Measurements from ENCODE around the gene LGR6.

The LGR6 gene

DNA sequence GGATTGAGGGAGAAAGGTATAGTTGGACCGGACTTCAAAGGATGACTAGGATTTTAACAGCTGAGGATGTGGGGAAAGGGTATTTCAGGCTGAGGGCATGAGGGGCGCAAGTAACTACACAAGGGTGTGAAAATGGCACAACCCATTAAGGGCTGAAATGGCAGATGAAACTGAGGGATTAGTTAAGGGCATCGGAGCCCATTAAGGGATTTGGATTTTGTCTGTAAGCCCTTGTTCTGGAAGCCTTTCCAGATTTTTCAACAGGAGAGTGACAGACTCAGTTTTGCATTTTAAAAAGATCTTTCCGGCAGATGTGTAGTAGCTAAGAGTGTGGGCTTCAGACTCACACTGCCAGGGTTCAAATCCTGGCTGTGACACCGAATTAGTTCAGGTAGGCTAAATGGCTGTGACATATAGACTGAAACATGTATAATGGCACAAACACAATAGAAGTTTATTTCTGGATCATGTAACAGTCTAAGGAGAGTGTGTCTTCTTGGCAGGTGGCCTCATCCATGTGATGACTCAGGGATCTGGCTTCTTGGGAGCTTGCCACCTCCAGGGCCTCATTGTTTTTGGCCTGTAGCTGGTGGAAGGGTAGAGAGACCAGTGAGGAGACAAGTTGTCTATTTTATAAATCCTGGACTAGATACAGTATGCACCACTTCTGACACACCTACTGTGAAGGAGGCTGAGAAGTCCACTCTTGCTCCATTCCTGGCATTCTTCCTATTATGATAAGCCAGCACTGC lies 98.5 kb downstream of the LGR6 start:
- no peak for DNase-seq

DNA sequence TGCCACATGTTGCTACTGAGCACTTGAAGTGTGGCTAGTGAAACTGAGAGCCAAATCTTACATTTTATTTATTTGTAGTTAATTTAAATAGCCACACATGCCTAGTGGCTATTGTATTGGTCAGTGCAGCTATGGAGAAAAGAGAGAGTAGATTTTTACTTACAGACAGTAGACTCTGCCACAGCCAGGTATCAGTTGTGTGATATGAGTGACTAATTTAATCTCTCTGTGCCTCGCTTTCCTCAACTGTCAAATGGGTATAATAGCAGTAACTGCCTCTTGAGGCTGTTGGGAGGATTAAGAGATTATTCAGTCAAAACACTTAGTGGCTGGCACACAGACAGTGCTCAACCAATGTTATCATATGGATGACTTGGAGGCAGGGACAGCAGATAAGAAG lies 99.2 kb downstream of the LGR6 start:
- DNase-seq: no peak

DNA sequence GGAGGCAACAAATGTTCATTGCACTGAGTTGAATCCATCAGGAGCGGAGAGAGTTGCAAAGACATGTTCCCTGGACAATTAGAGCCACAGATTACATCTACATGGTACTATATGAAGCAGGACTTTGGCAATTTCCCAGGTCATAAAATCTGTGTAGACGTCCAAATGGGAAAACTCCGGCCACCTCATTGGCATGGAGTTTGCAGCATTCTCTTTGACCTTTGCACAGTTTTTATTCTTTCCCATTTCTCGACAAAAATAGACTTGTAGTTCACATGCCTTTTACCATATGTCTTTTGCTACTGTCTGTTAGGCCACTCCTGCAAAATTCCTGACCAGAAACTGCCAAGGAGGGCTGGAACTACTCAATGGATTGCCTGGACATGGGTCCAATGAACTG lies 100.0 kb downstream of the LGR6 start:
- no peak for DNase-seq

DNA sequence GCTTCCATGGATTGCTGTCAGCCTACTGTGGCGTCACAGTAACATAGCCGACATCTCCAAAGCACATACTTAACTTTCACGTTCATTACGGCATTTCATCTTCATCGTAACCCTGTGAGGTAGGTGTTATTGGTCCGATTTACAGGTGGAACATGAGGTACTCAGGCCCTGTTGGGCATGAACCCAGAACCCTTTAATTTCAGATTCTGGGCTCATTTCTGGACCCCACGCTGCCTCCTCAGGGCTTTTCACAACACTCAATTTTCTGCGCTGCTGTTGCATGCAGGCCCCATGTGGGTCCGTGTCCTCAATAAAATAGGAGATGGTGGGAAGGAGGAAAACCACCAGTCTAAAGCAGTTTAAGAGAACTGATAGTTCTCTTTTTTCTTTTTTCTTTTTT lies 108.6 kb downstream of the LGR6 start:
- DNase-seq: no peak

DNA sequence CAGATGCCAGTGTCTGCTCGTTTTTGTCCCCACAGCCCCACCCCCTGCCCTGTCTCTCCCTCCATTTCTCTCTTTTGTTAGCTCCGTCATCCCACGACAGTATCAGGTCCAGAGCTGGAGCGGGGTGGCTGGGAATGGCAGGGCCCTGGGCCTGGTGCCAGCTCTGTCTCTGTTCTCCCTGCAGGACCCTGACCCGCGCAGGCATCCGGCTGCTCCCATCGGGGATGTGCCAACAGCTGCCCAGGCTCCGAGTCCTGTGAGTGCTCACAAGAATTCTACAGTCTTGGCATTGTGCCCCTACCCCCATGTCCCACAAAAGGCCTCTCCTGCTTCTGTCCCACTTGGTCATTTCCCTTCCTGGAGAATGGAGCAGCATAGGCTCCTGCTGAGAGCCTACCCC lies 110.8 kb downstream of the LGR6 start:
- DNase-seq: no peak

DNA sequence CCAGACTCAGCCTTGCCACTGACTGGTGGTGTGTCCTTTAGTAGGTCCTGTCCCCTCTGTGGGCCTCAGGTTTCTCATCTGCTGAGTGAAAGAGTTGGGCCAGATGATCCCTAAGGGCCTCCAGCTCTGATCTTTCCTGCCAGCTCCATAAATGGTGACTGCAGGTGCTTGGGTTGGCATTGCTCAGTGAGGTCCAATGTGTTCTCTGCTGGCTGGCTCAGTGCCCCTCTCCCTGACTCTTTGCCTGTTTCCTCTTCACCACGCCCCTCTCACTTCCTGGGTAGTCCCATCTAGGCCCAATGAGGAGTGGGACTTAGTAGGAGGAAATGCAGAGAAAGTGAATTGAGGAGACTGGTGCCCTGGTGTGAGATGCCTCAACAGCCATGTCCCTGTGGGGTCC lies 111.6 kb downstream of the LGR6 start:
- DNase-seq: no peak

DNA sequence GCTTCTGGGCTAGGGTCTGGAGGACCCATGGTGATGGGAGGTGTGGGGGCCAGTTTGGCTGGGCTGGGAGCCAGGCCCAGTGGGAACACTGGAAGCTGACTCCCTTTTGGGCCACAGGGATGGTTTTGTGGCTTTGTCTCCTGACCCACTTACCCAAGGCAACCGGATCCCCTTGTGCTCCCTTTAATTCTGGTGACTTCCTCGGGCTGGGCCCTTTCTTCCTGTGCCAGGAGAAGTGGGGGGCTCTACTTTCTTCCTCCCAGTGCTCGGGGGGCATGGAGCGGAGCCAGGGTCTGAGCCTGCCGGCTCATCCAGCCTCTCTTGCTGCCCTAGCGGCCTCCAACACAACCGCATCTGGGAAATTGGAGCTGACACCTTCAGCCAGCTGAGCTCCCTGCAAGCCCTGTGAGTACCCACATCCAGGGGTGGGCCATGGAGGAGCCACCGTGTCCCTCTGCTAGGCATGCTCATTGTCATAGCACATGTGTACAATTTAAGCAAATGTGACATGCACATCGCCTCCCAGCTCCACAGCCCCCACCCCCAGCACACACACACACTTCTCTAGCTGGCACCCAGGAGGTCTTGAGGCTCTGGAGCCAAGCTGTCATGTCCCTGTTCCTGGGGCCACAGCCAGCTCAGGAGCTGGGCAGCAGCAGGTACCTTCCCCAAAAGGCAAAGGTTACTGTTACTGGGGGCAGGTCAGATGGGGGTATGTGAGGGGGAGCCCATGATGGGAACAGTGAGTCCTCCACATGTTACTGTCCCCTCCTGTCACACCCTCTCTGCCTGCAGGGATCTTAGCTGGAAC lies 113.1 kb downstream of the LGR6 start:
- no peak for DNase-seq

DNA sequence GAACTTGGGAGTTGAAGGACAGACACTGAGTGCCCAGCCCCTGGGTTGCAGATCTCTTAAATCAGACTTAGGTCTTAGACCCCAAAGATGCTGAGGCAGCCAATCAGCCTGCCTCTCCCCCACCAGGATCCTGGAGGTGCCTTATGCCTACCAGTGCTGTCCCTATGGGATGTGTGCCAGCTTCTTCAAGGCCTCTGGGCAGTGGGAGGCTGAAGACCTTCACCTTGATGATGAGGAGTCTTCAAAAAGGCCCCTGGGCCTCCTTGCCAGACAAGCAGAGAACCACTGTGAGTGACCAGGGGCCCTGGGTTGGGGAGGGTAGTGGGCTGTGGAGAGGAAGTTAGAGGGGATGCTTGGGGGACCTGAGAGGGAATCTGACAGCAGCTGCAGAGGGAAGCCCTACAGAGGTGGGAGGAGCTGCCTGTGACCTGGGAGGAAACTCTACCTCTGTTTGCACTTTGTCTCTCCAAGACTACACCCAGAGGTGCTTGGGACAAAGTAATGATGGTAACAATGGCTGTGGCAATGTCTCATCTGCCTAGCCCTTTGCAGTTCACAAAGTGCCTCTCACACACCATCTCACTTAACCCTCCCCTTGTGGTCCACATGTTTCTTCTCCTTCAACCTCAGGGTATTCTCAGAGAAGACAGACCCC lies 116.6 kb downstream of the LGR6 start:
- no peak for DNase-seq

DNA sequence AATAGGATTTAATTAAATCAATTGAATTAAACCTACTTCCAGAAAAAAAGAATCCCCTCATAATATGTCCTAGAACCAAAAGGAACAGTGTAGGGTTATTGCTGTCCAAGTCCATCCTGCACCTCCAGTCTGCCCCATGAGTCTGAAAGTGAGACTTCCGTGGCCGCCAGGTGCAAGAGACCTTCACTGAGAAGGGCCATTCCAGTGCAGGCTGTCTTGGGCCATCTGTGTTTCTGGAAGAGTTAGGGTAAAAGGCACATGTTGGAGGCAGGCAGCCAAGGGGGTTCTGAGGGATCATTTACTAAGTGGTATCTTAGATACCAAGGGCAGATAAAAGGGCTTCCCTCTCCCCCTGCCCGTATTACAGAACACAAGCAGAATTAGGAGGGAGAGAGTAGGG lies 117.1 kb downstream of the LGR6 start:
- DNase-seq: no peak

DNA sequence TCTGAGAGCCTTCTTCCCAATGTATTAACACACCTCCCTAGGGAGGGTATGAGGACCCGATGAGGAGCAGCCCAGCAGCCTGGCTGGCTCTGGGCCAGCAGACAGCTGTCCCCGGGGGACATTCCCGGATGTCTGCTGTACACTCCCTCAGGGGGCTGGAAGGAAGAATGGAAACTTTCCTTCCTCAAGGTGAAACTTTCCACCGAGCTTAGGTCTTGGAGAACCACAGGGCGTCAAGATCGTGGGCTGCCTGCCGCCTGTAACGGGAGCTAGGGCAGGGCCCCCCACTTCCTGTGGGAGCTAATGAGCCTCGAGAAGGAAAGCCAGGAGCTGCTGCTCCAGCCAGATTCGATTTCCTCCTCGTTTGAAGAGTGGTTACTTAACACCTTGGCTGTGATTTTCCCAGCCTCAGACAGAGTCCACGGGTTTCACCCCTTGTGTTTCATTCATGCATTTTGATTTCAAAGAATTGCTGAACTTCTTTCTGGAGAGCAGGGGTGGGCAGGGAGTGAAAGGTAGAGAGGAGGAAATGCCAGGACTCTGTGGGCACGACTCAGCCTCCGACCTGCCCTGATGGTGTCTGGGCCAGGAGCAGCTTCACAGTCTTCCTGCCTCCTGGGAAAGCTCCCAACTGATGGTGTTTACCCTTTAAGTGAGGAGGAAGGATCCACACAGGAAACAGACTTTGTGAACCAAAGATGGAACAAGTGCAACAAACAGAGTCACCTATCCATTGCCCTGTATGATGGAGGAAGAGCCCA lies 118.5 kb downstream of the LGR6 start:
- no peak for DNase-seq

DNA sequence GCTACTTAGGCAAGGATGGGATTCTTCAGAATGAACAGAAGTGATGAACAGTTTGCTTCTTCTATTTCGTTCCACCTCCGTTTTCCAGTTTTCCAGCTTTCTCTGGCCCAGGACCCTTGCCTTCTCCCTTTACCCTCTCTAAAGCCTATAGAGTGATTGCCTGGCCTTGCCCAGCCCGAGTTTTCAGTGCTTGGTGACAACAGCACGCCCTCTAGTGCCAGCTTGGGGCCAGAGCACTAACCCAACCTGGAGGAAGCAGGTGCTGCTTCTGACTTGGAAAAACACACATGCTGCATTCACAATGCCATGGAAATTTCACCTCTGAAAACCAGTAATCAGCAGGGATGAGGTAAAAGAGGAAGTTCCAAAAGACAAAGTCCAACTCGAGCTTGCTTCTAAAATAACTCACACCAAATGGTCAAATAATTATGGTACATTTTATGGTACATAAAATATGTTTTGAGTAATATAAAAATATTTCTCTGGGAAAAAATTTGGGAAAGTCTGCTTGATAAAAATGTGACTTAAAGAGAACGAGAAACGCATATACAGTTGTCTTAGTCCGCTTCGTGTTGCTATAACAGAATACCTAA lies 122.1 kb downstream of the LGR6 start:
- peak; percentile 75 for DNase-seq

DNA sequence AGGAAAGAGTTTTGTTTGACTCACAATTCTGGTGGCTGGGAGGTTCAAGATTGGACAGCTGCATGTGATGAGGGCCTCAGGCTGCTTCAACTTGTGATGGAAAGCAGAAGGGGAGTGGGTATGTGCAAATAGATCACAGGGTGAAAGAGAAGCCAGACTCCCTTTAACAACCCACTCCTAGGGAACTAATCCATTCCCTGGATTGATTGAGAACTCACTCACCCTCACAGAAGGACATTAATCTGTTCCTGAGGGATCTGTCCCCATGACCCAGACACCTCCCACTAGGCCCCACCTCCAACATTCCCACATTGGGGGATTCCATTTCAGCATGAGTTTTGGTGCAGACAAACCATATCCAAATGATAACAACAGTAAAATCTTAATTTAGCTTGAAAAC lies 122.6 kb downstream of the LGR6 start:
- no peak for DNase-seq

DNA sequence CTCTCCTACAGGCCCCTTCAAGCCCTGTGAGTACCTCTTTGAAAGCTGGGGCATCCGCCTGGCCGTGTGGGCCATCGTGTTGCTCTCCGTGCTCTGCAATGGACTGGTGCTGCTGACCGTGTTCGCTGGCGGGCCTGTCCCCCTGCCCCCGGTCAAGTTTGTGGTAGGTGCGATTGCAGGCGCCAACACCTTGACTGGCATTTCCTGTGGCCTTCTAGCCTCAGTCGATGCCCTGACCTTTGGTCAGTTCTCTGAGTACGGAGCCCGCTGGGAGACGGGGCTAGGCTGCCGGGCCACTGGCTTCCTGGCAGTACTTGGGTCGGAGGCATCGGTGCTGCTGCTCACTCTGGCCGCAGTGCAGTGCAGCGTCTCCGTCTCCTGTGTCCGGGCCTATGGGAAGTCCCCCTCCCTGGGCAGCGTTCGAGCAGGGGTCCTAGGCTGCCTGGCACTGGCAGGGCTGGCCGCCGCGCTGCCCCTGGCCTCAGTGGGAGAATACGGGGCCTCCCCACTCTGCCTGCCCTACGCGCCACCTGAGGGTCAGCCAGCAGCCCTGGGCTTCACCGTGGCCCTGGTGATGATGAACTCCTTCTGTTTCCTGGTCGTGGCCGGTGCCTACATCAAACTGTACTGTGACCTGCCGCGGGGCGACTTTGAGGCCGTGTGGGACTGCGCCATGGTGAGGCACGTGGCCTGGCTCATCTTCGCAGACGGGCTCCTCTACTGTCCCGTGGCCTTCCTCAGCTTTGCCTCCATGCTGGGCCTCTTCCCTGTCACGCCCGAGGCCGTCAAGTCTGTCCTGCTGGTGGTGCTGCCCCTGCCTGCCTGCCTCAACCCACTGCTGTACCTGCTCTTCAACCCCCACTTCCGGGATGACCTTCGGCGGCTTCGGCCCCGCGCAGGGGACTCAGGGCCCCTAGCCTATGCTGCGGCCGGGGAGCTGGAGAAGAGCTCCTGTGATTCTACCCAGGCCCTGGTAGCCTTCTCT lies 124.6 kb downstream of the LGR6 start:
- no peak for DNase-seq

DNA sequence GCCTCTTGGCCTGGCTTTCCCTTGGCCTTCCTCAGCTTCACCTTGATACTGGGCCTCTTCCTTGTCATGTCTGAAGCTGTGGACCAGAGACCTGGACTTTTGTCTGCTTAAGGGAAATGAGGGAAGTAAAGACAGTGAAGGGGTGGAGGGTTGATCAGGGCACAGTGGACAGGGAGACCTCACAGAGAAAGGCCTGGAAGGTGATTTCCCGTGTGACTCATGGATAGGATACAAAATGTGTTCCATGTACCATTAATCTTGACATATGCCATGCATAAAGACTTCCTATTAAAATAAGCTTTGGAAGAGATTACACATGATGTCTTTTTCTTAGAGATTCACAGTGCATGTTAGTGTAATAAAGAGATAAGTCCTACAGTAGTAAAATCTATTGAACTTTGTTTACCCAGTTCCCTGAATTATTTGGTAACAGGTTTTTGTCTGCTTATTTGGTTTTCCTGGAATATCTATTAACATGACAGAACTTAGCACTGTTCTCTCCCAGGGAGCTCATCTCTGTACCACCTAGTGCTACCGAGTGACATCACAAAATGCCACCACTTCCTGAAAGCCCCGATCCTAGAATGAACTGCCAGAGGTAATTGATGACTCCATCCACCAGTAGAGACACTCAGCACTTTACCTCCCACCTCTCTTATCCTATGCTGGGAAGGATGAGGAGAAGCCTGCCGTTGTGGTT lies 125.9 kb downstream of the LGR6 start:
- no peak for DNase-seq

DNA sequence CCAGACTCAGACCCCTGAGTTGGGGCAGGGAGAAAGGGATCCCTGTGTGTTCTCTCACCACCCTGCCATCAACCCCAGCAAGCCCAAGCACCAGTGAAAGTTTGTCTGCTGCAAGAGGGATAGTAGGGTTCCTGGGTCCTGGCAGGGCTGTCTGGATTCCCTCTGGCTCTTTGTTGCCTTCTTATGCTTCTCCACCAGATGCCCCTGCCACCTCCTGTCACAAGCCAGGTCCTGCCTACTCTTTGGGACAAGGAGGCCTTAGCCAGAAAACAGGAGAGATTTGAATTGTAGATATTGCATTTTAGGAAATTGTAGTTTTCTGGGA lies 126.4 kb downstream of the LGR6 start:
- no peak for DNase-seq

DNA sequence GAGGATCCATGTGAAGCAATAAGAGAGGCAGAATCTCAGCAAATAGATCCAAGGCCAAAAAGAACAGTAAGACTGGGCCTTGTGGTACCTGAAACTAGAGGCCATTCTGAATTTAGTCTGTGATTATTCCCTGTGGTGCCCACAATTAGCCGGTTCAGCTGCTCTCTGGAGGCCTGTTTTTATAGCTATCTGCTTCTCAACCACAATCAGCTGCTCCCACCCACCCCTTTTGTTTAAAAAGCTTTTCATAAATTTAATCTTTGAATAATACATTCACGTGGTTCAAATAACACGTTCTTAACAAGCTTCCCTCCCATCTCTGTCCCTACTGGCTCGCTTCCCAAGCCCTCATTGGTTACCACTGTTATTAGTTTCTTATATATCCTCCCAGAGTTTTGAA lies 130.1 kb downstream of the LGR6 start:
- DNase-seq: no peak

DNA sequence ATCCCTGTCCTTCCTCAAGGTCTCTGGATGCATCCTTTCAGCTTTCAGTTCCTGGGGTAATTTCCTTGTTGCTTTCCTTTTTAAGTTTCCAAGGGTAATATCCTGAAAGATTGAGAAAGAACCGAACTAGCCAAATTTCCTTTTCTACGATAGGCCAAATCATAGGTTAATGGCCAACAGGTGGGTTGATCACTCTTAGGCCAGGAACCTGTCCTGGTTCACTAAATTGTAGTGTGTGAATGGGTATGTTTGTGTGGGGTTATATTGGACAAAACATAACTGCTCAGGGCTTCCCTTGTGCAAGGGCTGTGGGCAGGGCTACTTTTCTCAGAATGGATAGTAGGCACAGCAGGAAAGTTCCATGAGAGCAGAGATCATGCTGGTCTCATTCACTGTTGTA lies 131.0 kb downstream of the LGR6 start:
- no peak for DNase-seq

DNA sequence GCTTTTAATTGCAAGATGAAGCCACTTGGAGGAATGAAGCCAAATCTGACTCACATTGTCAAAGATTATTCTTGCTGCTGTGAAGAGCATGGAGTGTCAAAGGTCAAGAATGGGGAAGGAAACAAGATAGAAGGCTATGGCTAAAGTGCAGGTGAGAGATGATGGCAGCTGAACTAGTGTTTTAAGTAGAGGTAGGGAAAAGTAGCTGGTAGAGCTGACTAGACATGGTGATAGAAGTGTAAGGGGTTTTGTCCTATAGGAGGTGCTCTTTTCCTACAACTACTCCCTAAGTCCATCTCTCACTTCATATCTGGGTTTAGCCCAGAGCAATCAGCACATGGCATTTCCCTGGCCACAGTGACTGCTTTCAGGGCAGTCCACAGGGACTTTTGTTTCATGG lies 136.3 kb downstream of the LGR6 start:
- no peak for DNase-seq

DNA sequence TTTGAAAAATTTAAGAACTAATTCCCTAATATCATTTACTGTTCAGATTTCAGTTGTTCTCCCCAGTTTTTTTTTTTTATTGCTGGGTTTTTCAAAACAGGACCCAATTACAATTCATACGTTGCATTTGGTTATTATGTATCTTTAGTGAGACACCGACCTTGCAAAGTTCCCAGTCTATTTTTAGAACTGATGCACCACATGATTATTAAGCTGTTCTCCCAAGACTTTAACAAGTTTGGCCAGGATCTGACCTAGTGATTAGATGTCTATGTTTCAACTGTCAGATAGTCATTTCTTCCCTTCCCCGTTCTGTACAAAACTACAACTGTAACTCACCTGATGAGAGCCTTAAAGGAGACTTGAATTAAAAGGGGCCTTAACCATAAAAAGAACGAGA lies 140.3 kb downstream of the LGR6 start:
- DNase-seq: no peak

DNA sequence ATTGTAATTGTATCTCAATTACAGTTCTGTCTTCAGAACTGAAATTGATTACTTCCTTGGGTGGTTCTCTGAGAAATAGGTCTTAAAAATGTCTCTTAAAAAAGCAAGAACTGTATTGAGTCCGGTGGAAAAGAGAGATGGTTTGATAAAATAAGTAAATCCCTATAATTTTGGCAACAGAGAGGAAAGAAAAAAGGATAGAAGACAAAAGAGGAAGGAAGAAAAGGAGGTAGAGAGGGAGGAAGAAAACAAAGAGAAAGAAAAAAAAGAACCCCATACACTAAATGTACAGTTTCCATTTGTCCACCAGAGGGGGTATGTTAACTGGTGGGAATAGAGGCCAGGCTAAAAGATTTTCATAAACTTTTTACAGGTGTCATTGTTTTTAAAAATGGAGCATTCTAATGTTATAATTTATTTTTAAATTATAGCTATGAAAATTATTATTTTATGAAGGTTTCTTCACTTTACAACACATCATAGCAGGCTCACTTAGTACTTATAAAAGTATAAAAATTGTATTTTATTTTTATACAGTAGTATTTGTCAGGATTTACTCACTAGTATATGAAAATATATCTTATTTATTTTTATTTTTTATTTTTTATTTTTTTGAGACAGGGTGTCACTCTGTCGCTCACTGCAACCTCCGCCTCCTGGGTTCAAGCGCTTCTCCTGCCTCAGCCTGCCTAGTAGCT lies 150.2 kb downstream of the LGR6 start:
- no peak for DNase-seq
